ENCODE results near the gene DIPK1A. TPM values are rescaled to one million over a fixed set of nuclear protein-coding genes. Genes with fewer than 3 reads are reported as not detected.
A peak's percentile ranks its signal among the peaks of the same experiment; 100 is the strongest.
"Not testable (repeated sequence)": the region's sequence is repeated elsewhere in the genome, so short reads cannot be mapped to it uniquely, and the experiment has no call there.

The DIPK1A gene
- total RNA-seq, 1 donor from 2014 or later: 23.0 TPM

DNA sequence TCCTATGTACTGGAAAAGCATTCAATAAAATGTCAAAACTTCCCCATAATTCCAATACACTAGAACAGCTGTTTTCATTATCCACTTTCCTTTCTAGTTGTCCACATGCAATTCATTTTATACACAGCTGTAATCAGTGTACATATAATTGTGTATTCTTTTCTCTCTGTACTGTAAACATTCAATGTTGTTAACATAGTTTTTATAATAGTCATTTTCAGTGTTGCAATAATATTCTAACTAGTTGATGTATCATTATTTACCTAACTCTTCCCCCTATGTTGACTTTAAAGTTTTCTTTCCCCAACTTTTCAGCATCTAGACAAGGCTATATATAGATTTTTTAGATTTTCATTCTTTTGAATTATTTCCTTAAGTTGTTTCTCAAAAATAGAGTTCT lies 44.4 kb downstream of the DIPK1A start:
- Mint-ChIP-seq H3K36me3 (ENCODE audit: low read depth) (peaks cover 25% of the 10 kb centered on the region), H3K9me3 (no peaks in the 10 kb centered on the region), H3K4me3 (ENCODE audit: low read depth) (no peak overlapping the region), H3K4me1 (ENCODE audit: low read depth) (peaks cover 12% of the 10 kb centered on the region), H3K27ac (no peak overlapping the region), H3K27me3 (ENCODE audit: low read depth) (no peaks in the 10 kb centered on the region)
- no peak for DNase-seq (ENCODE audit: low spot score)
- intact Hi-C loops (cut with micrococcal nuclease): no loop called here

DNA sequence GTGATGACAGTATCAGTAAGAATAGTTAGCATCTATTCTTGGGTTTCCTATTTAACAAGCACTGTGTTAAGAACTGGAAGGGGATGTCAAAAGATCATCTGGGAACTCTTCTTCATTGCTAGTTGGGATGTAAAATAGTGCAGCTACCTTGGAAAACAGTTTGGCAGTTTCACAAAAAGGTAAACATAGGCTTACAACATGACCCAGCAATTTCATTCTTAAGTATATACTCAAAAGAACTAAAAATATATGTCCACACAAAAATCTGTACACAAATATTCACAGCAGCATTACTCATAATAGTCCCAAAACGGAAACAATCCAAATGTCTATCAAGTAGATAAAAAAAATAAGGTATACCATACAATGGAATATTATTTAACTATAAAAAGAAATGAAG lies 45.7 kb downstream of the DIPK1A start:
- peaks cover 16% of the 10 kb centered on the region for H3K4me1 Mint-ChIP-seq (ENCODE audit: low read depth)
- peaks cover 20% of the 10 kb centered on the region for H3K36me3 Mint-ChIP-seq (ENCODE audit: low read depth)
- intact Hi-C loops (cut with micrococcal nuclease): no loop called here
- DNase-seq (ENCODE audit: low spot score): no peak
- no peak overlapping the region for H3K27ac Mint-ChIP-seq
- H3K27me3 Mint-ChIP-seq (ENCODE audit: low read depth): no peaks in the 10 kb centered on the region
- no peak overlapping the region for H3K4me3 Mint-ChIP-seq (ENCODE audit: low read depth)
- H3K9me3 Mint-ChIP-seq: no peaks in the 10 kb centered on the region

DNA sequence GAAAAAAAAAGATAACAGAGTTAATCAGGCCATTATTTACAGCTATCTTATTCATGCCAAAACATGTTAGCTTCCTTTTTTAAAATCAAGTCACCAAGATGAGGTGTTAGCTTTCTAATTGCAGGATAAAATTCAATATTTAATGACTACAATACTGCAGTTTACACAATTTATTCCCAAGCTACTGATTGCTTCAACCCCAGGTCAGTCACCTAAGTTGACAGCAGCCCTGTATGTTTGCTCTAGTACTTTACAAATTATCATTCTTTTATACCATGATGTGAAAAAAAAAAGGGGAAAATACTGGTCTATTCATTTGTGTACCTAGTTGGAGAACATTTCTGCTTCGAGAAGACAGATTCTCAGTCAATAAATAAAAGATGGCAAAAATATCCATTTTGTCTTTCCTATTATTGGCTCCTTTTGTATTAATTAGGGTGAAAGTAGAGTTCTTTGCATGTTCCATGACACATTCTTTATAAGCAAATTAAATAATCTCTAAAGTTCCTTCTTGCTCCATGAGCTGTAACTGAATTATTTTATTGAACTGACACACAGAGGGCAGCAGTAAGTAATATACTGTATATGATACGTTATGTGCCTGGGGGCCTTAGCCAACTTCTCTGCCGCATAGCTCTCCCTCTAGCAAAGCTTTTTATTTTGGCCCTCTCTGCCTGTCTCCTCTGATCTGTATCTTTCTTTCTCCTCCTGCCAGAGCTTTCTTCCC lies 48.0 kb downstream of the DIPK1A start:
- no peaks in the 10 kb centered on the region for H3K27me3 Mint-ChIP-seq (ENCODE audit: low read depth)
- H3K36me3 Mint-ChIP-seq (ENCODE audit: low read depth): peaks cover 22% of the 10 kb centered on the region
- H3K4me1 Mint-ChIP-seq (ENCODE audit: low read depth): peaks cover 23% of the 10 kb centered on the region
- no peaks in the 10 kb centered on the region for H3K9me3 Mint-ChIP-seq
- H3K4me3 Mint-ChIP-seq (ENCODE audit: low read depth): no peak overlapping the region
- DNase-seq (ENCODE audit: low spot score): no peak
- intact Hi-C loops (cut with micrococcal nuclease): no loop called here
- no peak overlapping the region for H3K27ac Mint-ChIP-seq

DNA sequence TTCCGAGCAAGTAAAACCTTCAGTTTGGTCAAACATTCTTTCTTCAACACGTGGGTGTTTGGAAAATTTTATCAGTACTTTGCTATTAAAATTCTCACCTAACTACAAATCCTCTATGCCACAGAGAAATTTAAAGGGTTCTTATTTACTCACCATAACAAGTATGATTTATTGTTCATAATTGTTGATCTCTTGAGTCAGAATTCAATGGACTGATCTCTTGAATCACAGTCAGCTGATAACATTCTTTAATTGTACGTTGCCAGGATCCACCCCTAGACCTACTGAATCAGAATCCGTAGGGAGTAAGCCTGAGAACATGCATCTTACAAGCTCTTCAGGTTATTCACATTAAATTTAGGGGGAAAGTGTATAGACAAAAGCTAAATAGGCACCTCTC lies 51.2 kb downstream of the DIPK1A start:
- no peaks in the 10 kb centered on the region for H3K27me3 Mint-ChIP-seq (ENCODE audit: low read depth)
- no peak overlapping the region for H3K27ac Mint-ChIP-seq
- intact Hi-C loops (cut with micrococcal nuclease): no loop called here
- H3K9me3 Mint-ChIP-seq: peaks cover 10% of the 10 kb centered on the region
- no peak for DNase-seq (ENCODE audit: low spot score)
- peaks cover 41% of the 10 kb centered on the region for H3K36me3 Mint-ChIP-seq (ENCODE audit: low read depth)
- peaks cover 30% of the 10 kb centered on the region for H3K4me1 Mint-ChIP-seq (ENCODE audit: low read depth)
- H3K4me3 Mint-ChIP-seq (ENCODE audit: low read depth): no peak overlapping the region

DNA sequence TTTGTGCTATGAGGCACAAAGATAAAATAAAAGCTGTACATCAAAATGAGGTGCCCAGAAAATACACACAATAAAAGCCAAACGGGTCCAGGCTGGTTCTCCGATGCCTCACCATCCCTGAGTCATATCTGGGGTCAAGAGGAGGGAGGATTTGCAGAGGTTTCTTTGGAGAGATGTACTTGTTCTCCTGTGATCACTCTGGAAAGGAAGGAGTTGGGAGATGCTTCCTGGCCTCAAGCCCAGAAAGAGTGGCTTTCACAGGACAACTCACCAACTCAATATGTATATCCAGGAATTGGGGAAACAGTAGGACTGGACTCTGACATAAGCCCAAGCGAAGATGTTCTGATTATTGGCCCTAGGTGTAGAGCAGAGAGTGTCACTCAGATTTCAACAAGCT lies 51.9 kb downstream of the DIPK1A start:
- intact Hi-C loops (cut with micrococcal nuclease): loop anchor here (5.0 kb wide), 1 partner anchor 43 kb away; no protein-coding TSS in a partner anchor
- H3K4me1 Mint-ChIP-seq (ENCODE audit: low read depth): peaks cover 36% of the 10 kb centered on the region
- no peak overlapping the region for H3K4me3 Mint-ChIP-seq (ENCODE audit: low read depth)
- no peak for DNase-seq (ENCODE audit: low spot score)
- peaks cover 10% of the 10 kb centered on the region for H3K9me3 Mint-ChIP-seq
- H3K27me3 Mint-ChIP-seq (ENCODE audit: low read depth): no peaks in the 10 kb centered on the region
- peaks cover 46% of the 10 kb centered on the region for H3K36me3 Mint-ChIP-seq (ENCODE audit: low read depth)
- no peak overlapping the region for H3K27ac Mint-ChIP-seq

DNA sequence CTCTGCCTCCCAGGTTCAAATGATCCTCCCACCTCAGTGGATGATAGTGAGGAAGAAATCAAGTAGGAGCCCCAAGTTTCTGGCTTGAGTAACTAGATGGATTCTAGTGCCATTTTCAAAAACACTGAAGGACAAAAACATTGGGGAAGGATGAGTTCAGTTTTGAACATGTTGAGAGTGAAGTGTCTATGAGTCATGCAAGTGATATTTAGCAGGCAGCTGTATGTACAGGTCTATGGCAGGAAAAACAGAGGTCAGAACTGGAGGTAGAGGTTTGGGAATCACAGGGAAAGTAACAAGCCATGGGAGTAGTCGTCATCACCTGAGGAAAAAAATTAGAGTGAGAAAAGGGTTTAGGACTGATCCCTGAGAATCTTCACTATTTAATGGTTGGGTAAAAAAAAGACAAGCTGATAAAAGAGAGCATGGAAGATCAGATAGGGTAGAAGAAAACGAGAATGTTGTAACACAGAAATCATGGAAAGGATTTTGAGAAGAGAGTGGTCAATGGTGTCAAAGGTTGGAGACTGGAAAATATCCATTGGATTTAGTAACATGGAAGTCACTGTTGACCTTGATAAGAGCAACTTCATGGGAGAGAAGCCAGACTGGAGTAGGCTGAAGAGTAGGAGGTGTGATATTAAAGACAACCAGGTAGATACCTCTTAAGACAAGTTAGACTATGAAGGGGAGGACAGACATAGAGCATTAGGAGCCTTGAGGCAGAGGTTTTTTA lies 53.1 kb downstream of the DIPK1A start:
- H3K4me1 Mint-ChIP-seq (ENCODE audit: low read depth): peaks cover 37% of the 10 kb centered on the region
- H3K27ac Mint-ChIP-seq: peak overlapping the region; percentile 10
- H3K9me3 Mint-ChIP-seq: peaks cover 10% of the 10 kb centered on the region
- DNase-seq (ENCODE audit: low spot score): no peak
- intact Hi-C loops (cut with micrococcal nuclease): loop anchor here (5.0 kb wide), 1 partner anchor 44 kb away; no protein-coding TSS in a partner anchor
- H3K4me3 Mint-ChIP-seq (ENCODE audit: low read depth): no peak overlapping the region
- no peaks in the 10 kb centered on the region for H3K27me3 Mint-ChIP-seq (ENCODE audit: low read depth)
- peaks cover 41% of the 10 kb centered on the region for H3K36me3 Mint-ChIP-seq (ENCODE audit: low read depth)

DNA sequence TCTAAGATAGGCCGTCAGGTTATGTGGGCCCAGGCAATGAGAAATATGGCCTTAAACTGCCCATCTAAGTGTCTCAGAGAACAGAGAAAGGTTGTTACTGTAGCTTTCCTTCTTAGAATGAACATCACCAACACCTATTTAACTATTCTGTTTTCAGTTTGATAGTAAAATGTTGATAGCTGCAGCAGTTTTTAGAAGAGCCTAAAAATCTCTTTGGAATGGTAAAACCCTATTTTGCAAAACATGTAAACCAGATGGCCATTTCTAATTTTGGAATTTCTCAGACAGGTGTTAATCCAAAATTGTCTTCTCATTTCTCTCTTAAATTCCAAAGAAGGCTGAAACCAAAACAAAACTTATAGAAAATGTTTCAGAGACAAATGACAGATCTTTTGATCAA lies 57.5 kb downstream of the DIPK1A start:
- no peak overlapping the region for H3K27ac Mint-ChIP-seq
- H3K27me3 Mint-ChIP-seq (ENCODE audit: low read depth): no peaks in the 10 kb centered on the region
- intact Hi-C loops (cut with micrococcal nuclease): no loop called here
- DNase-seq (ENCODE audit: low spot score): no peak
- no peak overlapping the region for H3K4me3 Mint-ChIP-seq (ENCODE audit: low read depth)
- H3K9me3 Mint-ChIP-seq: peaks cover 30% of the 10 kb centered on the region
- H3K36me3 Mint-ChIP-seq (ENCODE audit: low read depth): peaks cover 71% of the 10 kb centered on the region
- peaks cover 35% of the 10 kb centered on the region for H3K4me1 Mint-ChIP-seq (ENCODE audit: low read depth)

DNA sequence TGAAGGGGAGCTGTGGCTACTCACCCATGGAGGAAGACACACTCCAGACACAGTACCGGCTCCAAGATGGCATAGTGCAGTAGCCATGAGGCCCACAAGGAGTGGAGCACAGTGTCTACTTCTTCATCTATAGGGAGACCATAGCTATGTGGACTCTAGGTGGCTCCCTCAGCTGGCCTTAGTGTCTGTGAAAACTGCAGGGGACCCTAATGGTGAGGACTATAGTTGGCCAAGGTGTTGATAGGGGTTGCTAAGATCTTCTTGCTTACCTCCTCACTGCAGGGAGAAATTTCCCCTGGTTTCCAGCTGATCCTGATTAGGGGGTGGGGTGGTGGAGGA lies 58.9 kb downstream of the DIPK1A start:
- no peak for DNase-seq (ENCODE audit: low spot score)
- Mint-ChIP-seq H3K9me3 (peaks cover 36% of the 10 kb centered on the region), H3K27ac (no peak overlapping the region), H3K27me3 (ENCODE audit: low read depth) (no peaks in the 10 kb centered on the region), H3K36me3 (ENCODE audit: low read depth) (peaks cover 72% of the 10 kb centered on the region), H3K4me1 (ENCODE audit: low read depth) (peaks cover 28% of the 10 kb centered on the region), H3K4me3 (ENCODE audit: low read depth) (no peak overlapping the region)
- intact Hi-C loops (cut with micrococcal nuclease): no loop called here

DNA sequence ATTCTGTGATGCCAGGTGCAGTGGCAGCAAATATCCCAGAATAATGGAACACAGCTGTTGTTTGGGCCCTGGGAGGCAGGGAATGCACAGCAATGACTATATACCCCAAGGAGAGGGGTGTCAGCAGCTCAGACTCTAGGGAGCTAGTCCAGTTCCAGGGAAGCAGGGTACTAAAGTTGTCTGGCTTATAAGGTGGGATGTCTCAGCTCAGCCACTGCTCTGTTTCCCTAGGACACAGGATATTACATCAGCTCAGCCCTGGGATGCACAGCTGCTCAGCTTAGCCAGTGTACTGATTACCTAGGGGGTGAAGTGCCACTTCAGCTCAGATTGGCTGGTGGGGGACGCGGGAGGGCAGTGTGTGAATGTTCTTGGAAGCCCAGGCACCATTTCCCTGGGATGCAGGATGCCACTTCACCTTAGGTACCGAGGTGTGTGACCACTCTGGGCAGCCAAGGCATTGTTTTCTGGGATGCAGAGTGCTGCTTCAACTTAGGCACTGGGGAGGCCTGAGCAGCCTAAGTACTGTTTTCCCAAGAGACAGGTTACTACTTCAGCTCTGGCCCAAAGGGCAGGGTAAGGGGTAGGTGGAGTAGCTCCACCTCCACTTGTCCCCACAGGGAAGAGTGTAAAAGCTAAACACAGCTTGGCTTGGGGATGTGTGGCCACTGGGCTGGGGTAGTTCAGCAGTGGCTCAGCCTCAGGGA lies 59.4 kb downstream of the DIPK1A start:
- Mint-ChIP-seq H3K36me3 (ENCODE audit: low read depth) (peaks cover 74% of the 10 kb centered on the region), H3K27ac (no peak overlapping the region), H3K4me3 (ENCODE audit: low read depth) (no peak overlapping the region), H3K9me3 (peaks cover 36% of the 10 kb centered on the region), H3K27me3 (ENCODE audit: low read depth) (no peaks in the 10 kb centered on the region), H3K4me1 (ENCODE audit: low read depth) (peaks cover 28% of the 10 kb centered on the region)
- intact Hi-C loops (cut with micrococcal nuclease): no loop called here
- DNase-seq (ENCODE audit: low spot score): no peak

DNA sequence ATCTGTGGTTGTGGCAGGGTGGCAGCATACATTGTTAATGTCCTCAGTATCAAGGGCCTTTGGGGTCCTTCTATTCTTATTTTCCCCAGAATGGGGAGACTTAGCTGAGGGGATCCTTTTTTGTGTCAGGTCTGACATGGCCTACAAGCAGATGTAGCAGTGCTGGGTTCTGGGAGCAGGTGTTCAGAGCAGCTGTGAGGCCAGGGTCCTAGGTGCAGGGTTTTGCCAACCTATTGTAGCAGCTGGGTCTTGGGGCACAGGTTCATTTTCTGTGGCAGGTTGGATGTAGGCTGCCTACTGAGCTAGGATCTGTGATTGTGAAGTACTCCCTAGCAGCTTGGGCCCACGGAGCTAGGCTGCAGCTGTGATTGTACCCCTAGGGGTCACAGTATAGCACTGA lies 60.1 kb downstream of the DIPK1A start:
- no peak overlapping the region for H3K4me3 Mint-ChIP-seq (ENCODE audit: low read depth)
- H3K9me3 Mint-ChIP-seq: peaks cover 36% of the 10 kb centered on the region
- no peaks in the 10 kb centered on the region for H3K27me3 Mint-ChIP-seq (ENCODE audit: low read depth)
- peaks cover 70% of the 10 kb centered on the region for H3K36me3 Mint-ChIP-seq (ENCODE audit: low read depth)
- intact Hi-C loops (cut with micrococcal nuclease): no loop called here
- H3K4me1 Mint-ChIP-seq (ENCODE audit: low read depth): peaks cover 28% of the 10 kb centered on the region
- DNase-seq (ENCODE audit: low spot score): no peak
- no peak overlapping the region for H3K27ac Mint-ChIP-seq

DNA sequence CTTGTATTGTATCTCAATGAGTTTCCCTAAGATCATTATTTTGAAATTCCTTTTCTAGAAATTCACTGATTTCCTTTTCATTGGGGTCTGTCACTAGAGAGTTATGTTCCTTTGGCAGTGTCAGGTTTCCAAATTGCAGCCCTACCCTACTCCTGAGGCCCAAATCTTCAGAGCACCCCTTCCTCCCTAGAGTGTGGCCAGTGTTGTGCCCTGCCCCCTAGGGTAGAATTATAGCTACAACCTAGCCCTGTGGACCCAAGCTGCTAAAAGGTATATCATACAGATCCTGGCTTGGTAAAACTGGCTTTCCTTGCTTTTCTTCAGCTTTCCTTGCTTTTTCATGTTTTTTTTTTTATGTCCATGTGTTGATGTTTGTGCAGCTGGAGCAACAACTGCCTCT lies 60.7 kb downstream of the DIPK1A start:
- intact Hi-C loops (cut with micrococcal nuclease): no loop called here
- Mint-ChIP-seq H3K27me3 (ENCODE audit: low read depth) (no peaks in the 10 kb centered on the region), H3K9me3 (peaks cover 30% of the 10 kb centered on the region), H3K4me1 (ENCODE audit: low read depth) (peaks cover 28% of the 10 kb centered on the region), H3K4me3 (ENCODE audit: low read depth) (no peak overlapping the region), H3K27ac (no peak overlapping the region), H3K36me3 (ENCODE audit: low read depth) (peaks cover 64% of the 10 kb centered on the region)
- no peak for DNase-seq (ENCODE audit: low spot score)

DNA sequence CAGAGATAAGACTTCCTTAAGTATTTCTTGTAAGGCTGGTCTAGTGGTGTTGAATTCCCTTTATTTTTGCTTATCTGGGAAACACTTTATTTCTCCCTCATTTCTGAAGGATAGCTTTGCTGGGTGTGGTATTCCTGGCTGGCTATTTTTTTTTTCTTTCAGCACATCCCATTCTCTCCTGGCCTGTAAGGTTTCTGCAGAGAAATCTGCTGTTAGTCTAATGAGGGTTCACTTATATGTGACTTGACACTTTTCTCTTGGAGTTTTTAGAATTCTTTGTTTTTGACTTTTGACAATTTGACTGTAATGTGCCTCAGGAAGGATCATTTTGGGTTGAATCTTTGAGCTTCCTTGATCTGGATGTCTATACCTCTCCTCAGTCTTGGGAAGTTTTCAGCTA lies 61.5 kb downstream of the DIPK1A start:
- peaks cover 57% of the 10 kb centered on the region for H3K36me3 Mint-ChIP-seq (ENCODE audit: low read depth)
- intact Hi-C loops (cut with micrococcal nuclease): no loop called here

DNA sequence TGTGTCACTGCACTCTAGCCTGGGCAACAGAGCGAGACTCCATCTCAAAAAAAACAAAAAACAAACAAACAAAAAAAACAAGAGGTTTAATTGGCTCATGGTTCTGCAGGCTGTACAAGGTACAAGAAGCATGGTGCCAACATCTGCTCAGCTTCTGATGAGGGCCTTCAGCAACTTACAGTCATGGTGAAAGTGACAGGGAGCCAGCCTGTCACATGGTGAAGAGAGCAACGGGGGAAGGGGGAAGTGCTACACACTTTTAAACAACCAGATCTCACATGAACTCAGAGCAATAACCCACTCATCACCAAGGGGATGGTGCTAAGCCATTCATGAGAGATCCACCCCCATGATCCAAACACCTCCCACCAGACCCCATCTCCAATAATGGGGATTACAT lies 63.2 kb downstream of the DIPK1A start:
- Mint-ChIP-seq H3K36me3 (ENCODE audit: low read depth) (peaks cover 55% of the 10 kb centered on the region), H3K9me3 (peaks cover 27% of the 10 kb centered on the region)
- H3K27me3 Mint-ChIP-seq (ENCODE audit: low read depth); H3K4me1 Mint-ChIP-seq (ENCODE audit: low read depth); H3K4me3 Mint-ChIP-seq (ENCODE audit: low read depth); H3K27ac Mint-ChIP-seq; DNase-seq (ENCODE audit: low spot score); intact Hi-C loops (cut with micrococcal nuclease): not testable (repeated sequence)

More for the DNA sequence above, 61.5 kb downstream of the DIPK1A start:
- Mint-ChIP-seq H3K4me3 (ENCODE audit: low read depth) (no peak overlapping the region), H3K27ac (no peak overlapping the region), H3K9me3 (peaks cover 27% of the 10 kb centered on the region), H3K4me1 (ENCODE audit: low read depth) (peaks cover 21% of the 10 kb centered on the region), H3K27me3 (ENCODE audit: low read depth) (no peaks in the 10 kb centered on the region)
- DNase-seq (ENCODE audit: low spot score): no peak
